ENCODE measurements around the gene ZIM2. TPM values are rescaled to one million over a fixed set of nuclear protein-coding genes. Genes with fewer than 3 reads are reported as not detected.

ZIM2 gene
- total RNA-seq, 2 experiments from 2014 or later, result not detected

- ChIA-PET POLR2A (no interaction called here), CTCF (no interaction called here)
Observed at GRCh38 chr19:56839652-56840450, 675 bp downstream of the ZIM2 start.

DNA sequence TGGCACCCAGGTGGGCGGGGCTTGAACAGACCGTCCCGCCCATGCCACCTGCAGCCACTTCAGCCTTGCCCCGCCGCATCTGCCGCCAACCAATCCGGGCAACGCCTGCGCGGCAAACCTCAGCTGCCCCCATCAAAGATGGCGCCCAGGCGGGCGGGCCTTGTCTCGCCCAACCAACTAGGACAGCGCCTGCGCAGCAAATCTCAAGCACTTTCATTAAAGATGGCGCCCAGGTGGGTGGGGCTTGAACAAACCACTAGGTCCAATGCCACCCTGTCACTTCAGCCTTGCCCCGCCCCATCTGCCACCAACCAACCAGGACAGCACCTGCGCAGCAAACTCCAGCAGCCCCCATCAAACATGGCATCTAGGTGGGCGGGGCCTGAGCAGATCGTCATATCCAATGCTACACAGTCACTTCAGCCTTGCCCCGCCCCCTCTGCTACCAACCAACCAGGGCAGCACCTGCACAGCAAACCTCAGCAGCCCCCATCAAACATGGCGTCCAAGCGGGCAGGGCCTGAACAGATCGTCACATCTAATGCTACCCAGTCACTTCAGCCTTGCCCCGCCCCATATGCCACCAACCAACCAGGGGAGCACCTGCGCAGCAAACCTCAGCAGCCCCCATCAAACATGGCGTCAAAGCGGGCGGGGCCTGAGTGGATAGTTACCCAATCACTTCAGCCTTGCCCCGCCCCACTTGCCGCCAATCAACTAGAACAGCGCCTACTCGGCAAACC lies 1.4 kb downstream of the ZIM2 start:
- ChIA-PET POLR2A (no interaction called here), CTCF (no interaction called here)

GRCh38 chr19:56838024-56838908 lies 2.3 kb downstream of the ZIM2 start:
- ChIA-PET CTCF (no interaction called here), POLR2A (no interaction called here)

DNA sequence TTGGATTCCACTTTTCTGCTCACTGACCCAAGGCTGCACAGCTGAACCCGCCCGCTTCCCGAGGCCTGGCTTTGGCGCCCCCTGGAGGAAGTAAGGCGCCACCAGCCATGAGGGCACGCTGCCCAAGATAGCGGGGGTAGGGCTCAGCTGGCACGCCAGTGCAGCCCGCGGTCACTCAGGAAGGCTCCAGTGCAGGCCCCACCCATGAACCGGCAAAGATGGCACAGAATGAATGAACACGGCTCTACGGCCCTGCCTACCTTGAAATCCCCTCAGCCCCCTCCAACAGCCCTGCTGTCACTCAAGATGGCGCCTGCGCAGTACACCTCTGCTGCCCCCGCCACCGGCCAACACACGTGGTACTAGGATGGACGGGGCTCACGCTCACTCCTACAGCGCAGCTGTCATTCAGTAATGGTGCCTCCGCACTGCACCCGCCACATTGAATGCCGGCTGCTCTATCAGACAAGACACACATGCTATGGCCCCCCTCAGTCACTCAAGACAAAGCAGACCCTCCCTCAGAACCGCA lies 3.0 kb downstream of the ZIM2 start:
- ChIA-PET CTCF (no interaction called here), POLR2A (no interaction called here)

DNA sequence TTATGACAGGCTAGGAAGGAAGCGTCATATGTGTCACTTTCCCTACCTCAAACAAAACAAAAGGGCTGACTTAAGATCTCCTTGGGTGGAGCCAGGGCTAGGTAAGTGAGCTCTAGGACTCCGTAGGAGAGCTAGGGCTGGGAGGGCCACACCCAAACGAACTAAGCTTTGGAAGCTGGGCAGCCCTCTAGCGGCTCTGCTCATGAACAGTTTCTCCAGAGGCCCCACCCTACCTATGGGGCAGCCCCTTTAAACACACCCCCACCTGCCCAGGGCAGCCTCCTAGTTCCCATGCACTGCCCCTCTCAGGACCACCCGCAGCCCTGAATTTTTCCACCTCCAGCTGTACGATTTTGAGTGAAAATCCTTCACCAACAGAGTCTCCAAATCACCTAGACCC lies 3.5 kb downstream of the ZIM2 start:
- CTCF ChIA-PET, result no interaction called here
- POLR2A ChIA-PET, result no interaction called here

DNA sequence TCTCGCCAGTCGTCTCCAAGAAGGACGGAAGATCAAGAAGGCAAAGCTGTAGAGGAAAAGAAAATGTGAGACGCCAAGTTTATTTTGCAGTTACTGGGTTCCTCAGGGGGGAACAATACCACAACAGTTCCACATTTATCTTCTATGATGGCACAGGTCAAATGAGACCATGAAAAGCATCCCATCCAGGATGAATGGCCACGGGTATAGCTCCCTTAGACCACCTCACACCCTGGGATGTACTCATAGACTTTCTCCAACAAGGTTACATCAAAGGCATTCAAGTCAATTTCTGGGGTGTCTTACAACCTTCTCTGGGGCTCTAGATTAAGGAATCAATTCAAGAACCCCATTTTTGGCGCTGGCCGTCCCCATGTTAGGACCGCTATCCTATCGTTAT lies 4.5 kb downstream of the ZIM2 start:
- POLR2A ChIA-PET, result no interaction called here
- CTCF ChIA-PET, result no interaction called here

- CTCF ChIA-PET, result no interaction called here
- POLR2A ChIA-PET, result no interaction called here
Observed at GRCh38 chr19:56835401-56835800, 5.1 kb downstream of the ZIM2 start.

DNA sequence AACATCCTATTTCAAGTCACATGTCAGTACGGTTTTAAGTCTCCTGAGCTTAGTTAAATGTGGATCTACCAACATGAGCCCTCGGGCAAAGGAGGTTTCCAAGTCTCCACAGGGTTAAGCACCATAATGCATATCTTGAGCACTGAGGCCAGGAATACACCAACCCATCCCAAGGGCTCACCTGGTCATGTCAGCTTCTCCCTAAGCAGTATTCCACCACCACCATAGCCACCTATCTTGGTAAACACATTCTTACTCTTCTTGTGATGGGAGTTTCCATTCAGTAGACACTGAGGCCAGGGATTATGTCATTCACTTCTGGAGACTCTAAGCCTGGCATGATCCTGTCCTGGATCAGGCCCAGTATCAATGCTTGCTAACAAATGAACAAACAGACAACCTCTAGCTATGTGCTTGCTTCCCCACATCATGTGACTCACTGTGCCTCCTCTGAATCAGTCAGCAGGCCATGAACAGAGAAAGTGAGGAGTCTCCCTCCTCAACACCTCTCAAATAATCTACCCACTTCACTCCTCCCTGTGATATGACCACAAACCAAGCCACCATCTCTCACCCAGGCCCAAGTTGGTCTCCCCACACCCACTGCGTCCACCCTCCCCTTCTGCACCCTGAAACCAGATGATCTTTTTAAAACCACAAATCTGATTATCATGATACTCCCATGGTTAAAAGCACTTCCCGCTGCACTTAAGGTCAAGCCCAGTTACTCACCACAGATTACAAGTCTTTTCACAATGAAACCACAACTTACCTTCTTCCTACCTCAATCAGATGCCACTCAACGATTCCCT lies 5.8 kb downstream of the ZIM2 start:
- ChIA-PET CTCF (no interaction called here), POLR2A (no interaction called here)

- ChIA-PET CTCF (no interaction called here), POLR2A (no interaction called here)
Observed at GRCh38 chr19:56832352-56832928, 8.1 kb downstream of the ZIM2 start.

DNA sequence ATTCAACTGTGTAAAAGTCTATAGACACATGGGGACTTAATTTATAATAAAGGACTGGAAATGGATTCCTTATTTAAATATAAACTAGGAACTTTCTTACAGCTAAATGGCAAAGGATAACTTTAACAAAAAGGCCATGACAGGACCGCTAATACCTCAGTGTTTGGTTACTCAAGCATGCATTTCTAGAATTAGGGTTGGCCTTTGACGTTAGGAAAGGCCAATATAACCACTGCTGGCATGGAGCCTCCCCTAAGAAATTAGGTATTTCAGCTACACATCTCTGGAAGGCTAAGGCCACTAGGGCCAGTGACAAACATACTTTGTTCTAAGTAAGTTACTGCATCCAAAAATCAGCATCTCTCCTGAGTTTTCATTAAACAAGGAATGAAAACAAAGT lies 9.3 kb downstream of the ZIM2 start:
- ChIA-PET POLR2A (no interaction called here), CTCF (no interaction called here)

DNA sequence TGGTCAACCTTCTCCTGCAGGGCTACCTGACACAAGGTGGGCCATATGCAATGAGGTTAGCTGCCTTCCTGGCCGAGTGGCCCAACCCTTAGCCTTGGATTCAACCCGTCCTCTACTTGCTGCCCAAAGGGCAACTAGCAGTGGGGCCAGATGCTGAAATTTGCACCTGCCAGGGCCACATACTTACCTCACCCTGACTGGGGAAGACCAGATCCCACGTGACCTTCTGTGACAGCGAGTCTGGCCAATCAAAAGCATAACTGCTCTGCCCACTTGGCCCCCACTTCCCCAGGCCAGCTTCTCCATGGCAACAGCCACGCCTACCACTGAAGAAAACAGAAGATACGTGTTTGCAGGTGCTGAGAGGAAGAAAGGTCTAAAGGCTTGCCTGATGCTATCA lies 10.9 kb downstream of the ZIM2 start:
- ChIA-PET CTCF (no interaction called here), POLR2A (no interaction called here)

- POLR2A ChIA-PET, result no interaction called here
- CTCF ChIA-PET, result no interaction called here
Observed at GRCh38 chr19:56827708-56828107, 12.8 kb downstream of the ZIM2 start.

GRCh38 chr19:56823956-56824355 lies 16.6 kb downstream of the ZIM2 start:
- ChIA-PET POLR2A (no interaction called here), CTCF (no interaction called here)

DNA sequence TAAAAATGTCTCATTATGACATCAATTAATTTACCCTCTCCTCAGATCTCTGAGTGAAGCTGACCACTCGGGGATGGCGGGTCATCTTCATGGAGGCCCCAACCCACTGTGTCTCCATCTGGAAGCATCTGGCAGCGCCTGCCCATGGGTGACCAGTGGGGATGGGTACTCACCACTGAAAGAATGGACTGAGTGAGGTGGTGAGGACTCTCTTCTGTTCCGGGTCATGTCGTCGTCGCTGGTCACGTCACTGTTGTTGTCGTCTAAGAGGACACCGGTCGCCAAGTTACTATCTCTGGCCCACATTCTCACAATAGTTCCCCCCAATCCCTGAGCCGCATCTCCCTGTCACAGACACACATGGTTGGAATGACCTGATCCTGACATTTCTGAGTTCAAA lies 17.1 kb downstream of the ZIM2 start:
- POLR2A ChIA-PET, result no interaction called here
- CTCF ChIA-PET, result no interaction called here

DNA sequence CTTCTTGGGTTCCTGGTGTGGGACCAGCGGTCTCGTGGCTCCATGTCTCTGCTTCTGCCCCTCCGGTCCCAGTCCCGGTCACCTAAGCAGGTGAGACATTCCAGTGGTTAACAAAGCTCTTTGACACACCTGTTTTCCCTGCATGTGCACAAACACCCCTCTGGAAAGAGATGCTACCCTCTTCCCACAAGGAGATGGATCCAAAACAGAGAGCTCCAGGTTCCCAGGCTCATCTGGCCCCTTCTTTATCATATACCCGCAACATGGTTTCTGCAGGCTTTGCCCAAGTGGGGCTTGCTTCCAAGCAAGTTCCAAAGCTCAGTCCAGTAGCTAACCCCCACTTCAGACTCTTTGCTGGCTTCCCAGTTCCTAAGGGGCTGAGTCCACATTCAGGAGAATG lies 17.8 kb downstream of the ZIM2 start:
- ChIA-PET CTCF (no interaction called here), POLR2A (no interaction called here)

GRCh38 chr19:56821675-56822074 lies 18.9 kb downstream of the ZIM2 start:
- ChIA-PET POLR2A (no interaction called here), CTCF (no interaction called here)

DNA sequence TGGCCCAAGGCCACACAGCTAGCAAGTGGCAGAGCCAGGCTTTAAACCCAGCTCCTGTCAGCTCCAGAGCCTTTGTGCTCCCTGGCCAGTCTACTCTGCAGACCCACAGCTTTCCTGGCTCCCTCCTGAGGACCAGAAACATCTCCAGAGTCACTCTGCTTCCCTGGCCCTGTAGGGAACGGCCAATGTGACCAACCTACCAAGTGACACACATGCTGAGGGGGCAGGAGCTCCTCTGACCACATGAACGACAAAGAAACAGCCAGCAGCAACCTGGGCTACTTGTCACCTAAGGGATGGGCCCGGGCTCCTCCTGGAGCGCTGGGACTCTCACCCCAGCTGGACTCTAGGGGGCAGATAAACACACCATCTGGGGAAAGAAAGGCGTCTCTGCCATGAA lies 19.3 kb downstream of the ZIM2 start:
- ChIA-PET POLR2A (no interaction called here), CTCF (no interaction called here)

DNA sequence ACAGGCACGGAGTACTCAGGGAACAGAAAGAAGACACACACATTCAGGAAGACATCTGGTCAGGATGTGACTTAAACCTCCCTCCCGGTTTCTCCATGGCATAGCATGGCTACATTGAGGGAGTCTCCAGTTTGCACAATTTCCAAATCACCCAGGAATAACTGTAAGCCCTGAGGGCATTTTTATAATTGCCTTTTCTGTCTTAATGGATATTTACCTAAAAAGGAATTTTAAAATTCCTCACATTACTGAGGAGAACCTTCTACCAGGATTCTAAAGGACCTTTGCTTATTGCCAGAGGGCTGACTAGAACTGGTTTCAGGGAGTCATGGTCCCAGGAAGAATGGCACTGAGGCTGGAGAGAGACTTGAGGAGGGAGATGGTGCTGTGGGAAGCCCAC lies 21.4 kb downstream of the ZIM2 start:
- ChIA-PET POLR2A (no interaction called here), CTCF (no interaction called here)

DNA sequence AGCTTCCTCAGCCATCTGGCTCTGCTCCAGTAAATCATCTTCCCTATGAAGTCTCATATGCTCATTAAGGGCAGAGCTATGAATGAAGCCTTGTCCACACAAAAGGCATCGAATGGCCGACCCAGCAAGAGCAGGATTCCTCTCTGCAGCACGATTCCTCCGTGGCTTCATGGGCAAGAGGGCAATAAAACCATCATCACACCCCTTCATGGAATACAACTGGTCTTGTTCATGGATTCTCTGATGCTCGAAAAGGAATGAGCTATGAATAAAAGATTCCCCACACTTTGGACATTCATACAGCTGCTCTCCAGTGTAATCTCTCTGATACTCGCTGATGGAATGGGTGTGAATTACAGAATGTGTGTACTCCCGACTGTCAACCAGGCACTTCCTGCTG lies 25.9 kb downstream of the ZIM2 start:
- ChIA-PET POLR2A (no interaction called here), CTCF (no interaction called here)

- POLR2A ChIA-PET, result no interaction called here
- CTCF ChIA-PET, result no interaction called here
Observed at GRCh38 chr19:56813531-56813930, 27.0 kb downstream of the ZIM2 start.

All from activated CD8-positive, alpha-beta memory T cell treated with anti-CD3 and anti-CD28 coated beads for 36 hours (primary cell).